GM21619 (cell line): Measurements from ENCODE around the gene CBLN3.

Experiments used
- ATAC-seq: cut with Tn5 transposase; IDR thresholded peaks from one replicate; pipeline ENCODE4 v1.9.1; 2021; ENCODE audit not compliant: unreplicated experiment

Gene CBLN3

DNA sequence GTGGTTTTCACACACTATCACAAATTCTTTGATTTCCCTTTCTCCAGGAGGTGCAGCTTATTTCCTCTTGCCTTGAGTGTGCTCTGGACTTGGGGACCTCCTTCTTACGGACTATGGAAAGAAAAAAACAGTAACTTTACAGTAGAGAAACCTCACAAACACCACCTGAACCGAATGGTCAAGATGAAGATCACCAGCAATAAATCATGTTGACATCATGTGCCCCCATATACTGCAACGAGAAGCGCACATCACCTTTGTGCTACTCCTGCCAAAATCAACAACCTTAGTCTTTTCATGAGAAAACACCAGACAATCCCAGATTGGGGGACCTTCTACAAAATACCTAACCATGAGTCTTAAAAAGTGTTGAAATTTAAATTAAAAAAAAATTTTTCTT, 43.9 kb downstream of the CBLN3 start:
- no peak for ATAC-seq

GRCh38 chr14:24384169-24384568, 45.3 kb downstream of the CBLN3 start:
- ATAC-seq = no peak

DNA sequence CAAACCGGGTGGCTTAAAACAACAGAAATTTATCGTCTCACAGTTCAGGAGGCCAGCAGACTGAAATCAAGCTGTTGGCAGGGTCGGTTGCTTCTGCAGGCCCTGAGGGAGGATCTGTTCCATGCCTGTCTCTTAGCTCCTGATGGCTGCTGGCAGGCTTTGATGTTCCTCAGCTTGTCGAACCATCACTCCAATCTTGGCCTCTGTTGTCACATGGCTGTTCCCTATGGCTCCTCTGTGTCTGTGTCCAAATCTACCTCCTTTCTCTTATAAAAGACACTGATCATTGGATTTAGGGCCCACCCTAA, 47.5 kb downstream of the CBLN3 start:
- no peak for ATAC-seq

GRCh38 chr14:24381363-24382063, 48.0 kb downstream of the CBLN3 start:
- no peak for ATAC-seq

GRCh38 chr14:24379907-24380730, 49.3 kb downstream of the CBLN3 start:
- no peak for ATAC-seq

- no peak for ATAC-seq
Measured at GRCh38 chr14:24378981-24379906, 50.2 kb downstream of the CBLN3 start.

DNA sequence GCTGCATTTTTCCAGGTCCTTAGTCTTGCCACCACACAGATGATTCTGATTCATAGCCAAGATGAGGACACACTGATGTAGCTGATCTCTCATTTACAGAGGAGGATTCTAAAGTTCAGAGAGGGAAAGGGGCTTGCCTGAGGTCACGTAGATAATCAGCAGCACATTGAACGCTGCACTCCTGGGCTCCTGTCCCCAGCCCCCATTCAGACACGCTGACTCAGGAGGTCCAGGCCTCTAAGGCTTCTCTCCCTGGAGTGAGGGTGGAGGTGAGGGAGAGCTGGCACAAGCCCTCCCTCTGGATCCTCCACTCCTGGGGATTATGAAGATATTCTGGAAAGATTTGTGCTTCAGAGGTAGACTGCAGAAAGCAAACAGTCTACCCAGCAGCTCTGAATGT, 51.1 kb downstream of the CBLN3 start:
- ATAC-seq = no peak

DNA sequence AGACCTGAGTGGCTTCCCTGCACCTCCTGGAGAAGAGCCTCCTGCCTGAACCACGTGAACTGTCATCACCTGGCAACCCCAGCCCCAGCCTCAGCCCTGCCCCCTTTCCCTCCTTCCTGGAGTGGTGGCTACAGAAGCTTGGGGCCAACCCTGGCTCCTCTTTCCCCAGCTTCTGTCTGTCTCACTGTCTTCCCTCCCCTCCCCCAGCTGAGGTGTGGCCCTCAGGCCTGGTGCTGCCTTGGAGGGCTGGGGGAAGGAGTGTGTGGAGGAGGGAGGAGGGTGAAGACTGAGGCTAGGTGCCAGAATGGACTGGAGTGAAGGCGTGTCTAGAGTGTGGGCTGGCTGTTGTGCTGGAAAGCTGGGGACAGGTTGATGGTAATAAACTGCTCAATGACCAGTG, 51.8 kb downstream of the CBLN3 start:
- ATAC-seq = no peak

DNA sequence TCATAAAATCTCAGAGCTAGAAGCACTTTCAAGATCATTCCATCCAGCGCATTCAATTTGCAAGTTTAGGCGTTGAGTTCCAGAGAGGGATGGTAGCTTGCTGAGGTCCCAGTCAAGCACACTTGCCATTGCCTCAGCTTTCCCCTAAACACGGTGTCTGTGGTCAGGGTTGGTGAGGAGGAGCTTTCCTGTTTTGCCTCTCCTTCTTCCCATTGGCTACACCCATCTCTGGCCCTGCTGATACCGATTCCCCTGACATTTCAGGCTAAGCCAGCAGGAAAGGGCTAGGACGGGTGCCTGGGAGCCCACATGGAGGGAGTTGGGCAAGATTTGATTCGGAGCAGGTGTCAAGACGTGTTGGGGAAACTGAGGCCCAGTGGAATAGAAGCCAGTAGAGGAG, 52.3 kb downstream of the CBLN3 start:
- ATAC-seq = no peak
